Karpas-422 (cell line): ENCODE results near the gene TXLNG. TPM values are rescaled to one million over a fixed set of nuclear protein-coding genes. Genes with fewer than 3 reads are reported as not detected.

Experiments
- DNase-seq: peaks from one replicate; pipeline ENCODE4 v3.0.0-alpha.2; 2015
- H2AFZ ChIP-seq: fragments of 200-600 bp; sonication (generic); 2 replicates; pipeline ENCODE4 v1.6.1; 2014; ENCODE audit warnings: antibody characterized with exemption, low read length, mixed read lengths
- H3K27ac ChIP-seq: fragments of 200-600 bp; sonication (generic); 2 replicates; pipeline ENCODE4 v1.5.1; 2014; ENCODE audit warnings: mild to moderate bottlenecking, low read length, moderate library complexity
- H3K27me3 ChIP-seq: fragments of 200-600 bp; sonication (generic); 2 replicates; pipeline ENCODE4 v1.6.1; 2014; ENCODE audit warnings: low read length, mixed read lengths
- H3K36me3 ChIP-seq: fragments of 200-600 bp; sonication (generic); 2 replicates; pipeline ENCODE4 v1.6.1; 2014; ENCODE audit warnings: low read length, mixed read lengths; ENCODE audit not compliant: insufficient read depth
- H3K4me1 ChIP-seq: fragments of 200-600 bp; sonication (generic); 2 replicates; pipeline ENCODE4 v1.6.1; 2014; ENCODE audit warnings: mild to moderate bottlenecking, low read length, mixed read lengths
- H3K4me2 ChIP-seq: fragments of 200-600 bp; sonication (generic); 2 replicates; pipeline ENCODE4 v1.6.1; 2014; ENCODE audit warnings: low read length, low read depth, mild to moderate bottlenecking; ENCODE audit not compliant: poor library complexity, severe bottlenecking
- H3K4me3 ChIP-seq: fragments of 200-600 bp; sonication (generic); 2 replicates; pipeline ENCODE4 v1.5.1; 2014; ENCODE audit warnings: mild to moderate bottlenecking, antibody characterized with exemption, low read length, mixed read lengths
- H3K79me2 ChIP-seq: fragments of 200-600 bp; sonication (generic); 2 replicates; pipeline ENCODE4 v1.6.1; 2014; ENCODE audit warnings: mild to moderate bottlenecking, low read length, mixed read lengths
- H3K9ac ChIP-seq: fragments of 200-600 bp; sonication (generic); 2 replicates; pipeline ENCODE4 v1.6.0; 2014; ENCODE audit warnings: low read length
- H3K9me2 ChIP-seq: fragments of 200-600 bp; sonication (generic), shearing (Covaris generic); replicated peaks from 2 replicates; pipeline ENCODE4 v1.6.0; 2014; ENCODE audit warnings: mild to moderate bottlenecking, low read length, moderate library complexity; ENCODE audit not compliant: insufficient read depth
- H3K9me3 ChIP-seq: fragments of 300-700, 200-600 bp; sonication (generic); 2 replicates; pipeline ENCODE4 v1.6.1; 2014; ENCODE audit warnings: low read length, mixed read lengths
- H4K20me1 ChIP-seq: fragments of 200-600 bp; sonication (generic); 2 replicates; pipeline ENCODE4 v1.6.1; 2014; ENCODE audit warnings: mild to moderate bottlenecking, antibody characterized with exemption, low read length, low read depth; ENCODE audit not compliant: insufficient read depth
- total RNA-seq: library from RNA; depleted of rRNA; stranded (reverse); fragments of >200 nt; shearing (Covaris generic); gene quantifications from 2 replicates; pipeline ENCODE4 v1.2.3, GENCODE V29; 2014; ENCODE audit warnings: low replicate concordance

Gene TXLNG
- total RNA-seq, 1 experiment from 2014 or later, result 42.2 TPM

DNA sequence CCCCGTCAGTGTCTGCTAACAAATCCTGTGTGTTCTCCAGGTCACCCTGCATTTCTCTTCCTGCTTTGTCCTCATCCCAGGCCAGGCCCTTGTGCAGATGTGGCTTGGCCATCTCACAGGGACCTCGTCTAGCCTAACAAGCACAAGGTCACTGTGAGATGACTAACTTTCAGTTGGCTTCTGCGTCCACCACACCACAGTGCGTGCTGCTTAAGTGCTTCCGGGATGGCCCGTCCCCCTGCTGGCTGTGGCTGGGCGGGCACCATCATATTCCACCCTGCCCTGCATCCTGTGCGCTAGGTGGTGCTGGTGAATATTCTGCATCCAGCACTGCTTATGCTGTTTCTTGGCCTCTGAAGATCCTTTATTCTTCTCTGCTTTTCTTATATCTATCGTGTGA lies 50.1 kb downstream of the TXLNG start:
- Histone ChIP-seq H3K27me3 (no peaks in the 10 kb centered on the region), H3K27ac (no peak overlapping the region), H3K36me3 (peaks cover 49% of the 10 kb centered on the region), H3K79me2 (peaks cover 5% of the 10 kb centered on the region; the same call in 1 of the 2 replicates), H3K4me1 (peaks cover 9% of the 10 kb centered on the region; the same call in 1 of the 2 replicates), H2AFZ (no peak overlapping the region), H3K9me2 (no peaks in the 10 kb centered on the region), H3K9me3 (no peaks in the 10 kb centered on the region), H3K4me2 (no peak overlapping the region), H3K4me3 (no peak overlapping the region), H4K20me1 (no peaks in the 10 kb centered on the region), H3K9ac (no peak overlapping the region)
- DNase-seq, result no peak

DNA sequence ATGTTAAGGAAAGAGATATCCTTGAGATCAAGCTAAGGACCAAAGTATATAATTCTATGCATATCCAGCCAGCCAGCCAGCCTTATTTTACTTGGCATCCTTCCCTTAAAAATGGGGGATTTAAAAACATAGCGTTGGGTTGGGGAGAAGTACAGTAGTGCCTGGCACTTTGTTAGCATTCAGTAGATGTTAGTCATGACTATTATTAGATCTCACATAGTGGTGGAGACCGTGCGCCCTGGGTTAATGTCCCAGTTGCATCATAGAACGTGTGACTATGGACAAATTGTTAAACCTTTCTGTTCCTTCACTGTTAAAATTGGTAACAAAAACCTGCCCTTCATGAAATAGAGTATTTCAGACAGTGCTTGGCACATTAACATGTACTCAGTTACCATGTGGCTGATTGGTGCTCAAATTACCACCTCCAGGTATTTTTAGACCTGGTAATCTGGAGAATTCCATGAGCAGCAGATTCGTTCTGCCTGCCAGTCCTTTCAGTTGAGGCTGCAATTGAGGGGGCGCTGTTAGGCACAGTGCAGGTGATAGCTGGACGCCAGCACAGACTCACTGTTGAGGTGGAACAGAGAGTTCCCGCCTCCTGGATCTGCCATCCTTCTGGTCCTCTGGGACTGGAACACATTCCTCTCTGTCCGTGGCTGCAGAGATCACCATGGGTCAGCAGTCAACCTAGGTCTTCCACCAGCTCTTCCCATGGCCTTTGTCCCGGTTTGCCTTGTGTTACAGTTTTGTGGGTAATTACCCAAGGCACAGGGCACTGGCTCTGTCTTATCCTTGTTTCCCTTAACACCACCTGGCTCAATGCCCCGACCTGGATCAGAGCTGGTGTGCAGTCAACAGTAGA lies 52.2 kb downstream of the TXLNG start:
- Histone ChIP-seq H3K27me3 (no peaks in the 10 kb centered on the region), H3K9me3 (no peaks in the 10 kb centered on the region), H3K36me3 (peaks cover 51% of the 10 kb centered on the region), H3K4me1 (peaks cover 9% of the 10 kb centered on the region; the same call in 1 of the 2 replicates), H4K20me1 (no peaks in the 10 kb centered on the region), H3K4me3 (no peak overlapping the region), H3K9me2 (no peaks in the 10 kb centered on the region), H3K79me2 (no peaks in the 10 kb centered on the region), H2AFZ (no peak overlapping the region), H3K4me2 (no peak overlapping the region), H3K27ac (no peak overlapping the region), H3K9ac (no peak overlapping the region)
- DNase-seq, result no peak

DNA sequence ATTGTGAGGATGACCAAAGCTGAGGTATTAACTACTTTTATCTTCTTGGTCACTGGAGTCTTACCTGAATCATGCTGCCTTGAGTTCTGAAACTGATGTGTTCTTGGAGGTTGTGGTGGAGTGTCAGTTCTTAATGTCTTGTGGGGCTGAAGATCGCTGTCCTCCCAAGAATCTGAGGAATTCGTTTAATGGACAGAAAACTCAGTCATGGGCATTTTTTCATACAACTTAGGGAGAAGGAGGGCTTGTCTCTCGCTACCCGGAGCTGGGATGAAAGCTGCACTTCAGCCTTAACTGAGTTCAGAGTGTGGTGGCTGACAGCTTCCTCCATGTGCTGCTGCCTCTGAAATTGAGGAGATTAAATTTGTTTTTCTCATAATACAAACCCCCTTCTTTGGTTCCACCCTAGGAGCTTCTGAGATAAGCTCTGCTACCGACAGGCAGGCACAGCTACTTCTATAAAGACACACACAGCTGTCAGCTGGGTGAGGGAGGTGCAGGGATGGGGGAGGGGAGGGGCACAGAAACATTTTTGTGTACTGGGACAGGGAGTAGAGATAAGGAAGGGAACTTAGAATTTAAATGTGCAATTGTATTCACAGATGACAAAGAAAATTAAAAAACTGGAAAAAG lies 53.1 kb downstream of the TXLNG start:
- Histone ChIP-seq H3K79me2 (no peaks in the 10 kb centered on the region), H3K4me3 (no peak overlapping the region), H3K27me3 (no peaks in the 10 kb centered on the region), H3K27ac (no peak overlapping the region), H3K4me2 (no peak overlapping the region), H2AFZ (no peak overlapping the region), H3K36me3 (peaks cover 52% of the 10 kb centered on the region), H3K9ac (no peak overlapping the region), H3K4me1 (peaks cover 9% of the 10 kb centered on the region; the same call in 1 of the 2 replicates), H4K20me1 (no peaks in the 10 kb centered on the region), H3K9me3 (no peaks in the 10 kb centered on the region), H3K9me2 (no peaks in the 10 kb centered on the region)
- no peak for DNase-seq

DNA sequence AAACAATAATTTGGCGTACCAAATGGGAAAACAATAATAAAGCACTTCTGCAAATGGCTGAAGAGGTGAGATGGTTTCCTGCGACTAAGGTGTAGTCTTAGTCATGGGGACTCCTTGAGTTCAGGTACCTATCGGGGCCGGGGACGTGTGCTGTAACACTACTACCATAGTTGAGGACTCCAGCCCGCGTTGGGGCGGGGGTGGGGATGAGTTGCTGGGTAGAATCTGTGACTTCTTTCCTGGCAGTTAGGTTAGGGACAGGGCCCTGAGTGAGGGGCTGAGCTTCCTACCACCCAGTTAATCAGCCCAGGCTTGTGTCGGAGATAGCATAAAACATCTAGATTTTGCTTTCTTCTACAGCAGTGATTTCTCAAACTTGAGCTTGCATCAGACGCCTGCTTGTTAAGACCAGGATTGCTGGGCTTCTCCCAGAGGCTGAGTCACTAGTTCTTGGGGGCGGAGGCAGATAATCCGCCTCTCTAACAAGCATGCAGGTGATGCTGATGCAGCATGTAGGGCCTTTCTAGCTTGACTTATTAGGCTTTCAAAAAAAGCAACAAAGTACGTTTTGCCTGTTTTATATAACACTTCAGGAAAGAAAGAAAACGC lies 53.7 kb downstream of the TXLNG start:
- Histone ChIP-seq H3K27ac (no peak overlapping the region), H4K20me1 (no peaks in the 10 kb centered on the region), H3K9ac (no peak overlapping the region), H3K4me3 (no peak overlapping the region), H3K4me2 (no peak overlapping the region), H3K36me3 (peaks cover 54% of the 10 kb centered on the region), H3K27me3 (no peaks in the 10 kb centered on the region), H3K79me2 (no peaks in the 10 kb centered on the region), H2AFZ (no peak overlapping the region), H3K4me1 (peaks cover 9% of the 10 kb centered on the region; the same call in 1 of the 2 replicates), H3K9me2 (no peaks in the 10 kb centered on the region), H3K9me3 (no peaks in the 10 kb centered on the region)
- no peak for DNase-seq

DNA sequence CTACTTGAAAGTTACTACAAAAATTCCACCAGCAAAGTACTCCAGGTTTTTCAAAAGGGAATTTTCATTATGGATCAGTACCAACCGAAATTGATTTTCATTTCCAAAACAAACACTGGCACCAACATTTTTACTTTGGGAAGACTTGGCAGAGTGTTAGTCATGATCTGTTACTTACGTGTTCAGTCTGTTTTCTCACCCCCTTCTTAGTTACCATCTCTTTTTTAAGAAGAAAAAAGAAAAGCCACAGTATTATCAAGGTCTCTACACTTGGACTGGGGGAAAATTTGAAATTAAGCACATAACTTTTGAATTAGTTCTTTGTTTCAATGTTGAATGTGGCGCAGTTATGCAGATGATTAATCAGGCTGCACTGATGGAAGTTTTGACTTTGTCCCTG lies 56.4 kb downstream of the TXLNG start:
- Histone ChIP-seq H3K36me3 (peaks cover 58% of the 10 kb centered on the region), H4K20me1 (peaks cover 6% of the 10 kb centered on the region; the same call in 1 of the 2 replicates), H3K4me3 (no peak overlapping the region), H3K4me2 (no peak overlapping the region), H3K27me3 (no peaks in the 10 kb centered on the region), H3K4me1 (peaks cover 9% of the 10 kb centered on the region; the same call in 1 of the 2 replicates), H3K9me3 (no peaks in the 10 kb centered on the region), H3K27ac (no peak overlapping the region), H3K9me2 (no peaks in the 10 kb centered on the region), H3K79me2 (no peaks in the 10 kb centered on the region), H3K9ac (no peak overlapping the region), H2AFZ (no peak overlapping the region)
- DNase-seq, result no peak

DNA sequence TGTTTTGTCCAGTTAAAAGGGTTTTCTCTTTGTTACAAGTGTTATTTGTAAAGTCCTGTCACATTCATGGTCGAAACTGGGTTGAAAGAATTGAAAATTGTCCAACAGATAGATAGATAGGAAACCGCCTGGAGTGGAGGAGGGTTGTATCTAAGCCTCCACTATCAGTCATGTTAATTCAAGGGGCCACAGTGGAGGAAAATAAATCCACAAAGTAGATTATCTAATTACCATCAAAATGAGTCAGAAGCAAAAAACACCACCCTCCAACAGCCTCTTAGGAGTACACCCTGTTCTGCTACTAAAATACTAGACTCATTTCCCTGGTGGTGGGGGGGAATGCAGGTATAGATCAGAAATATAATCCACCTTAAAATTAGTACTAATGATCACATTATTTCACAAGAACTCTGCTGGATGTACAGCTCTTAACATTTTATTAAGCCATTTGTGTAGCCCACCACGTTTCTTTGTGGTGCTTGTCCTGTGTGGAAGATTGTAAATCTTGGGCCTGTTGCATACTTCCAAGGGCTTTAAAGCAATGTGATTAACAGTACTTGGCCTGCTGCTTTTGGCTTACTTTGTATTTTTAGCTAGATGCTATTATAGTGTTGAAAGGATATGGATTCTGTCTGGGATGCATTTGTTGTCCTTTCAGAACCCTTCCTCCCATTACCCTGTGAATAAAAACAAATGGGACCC lies 57.1 kb downstream of the TXLNG start:
- Histone ChIP-seq H3K27ac (no peak overlapping the region), H3K9me2 (no peaks in the 10 kb centered on the region), H2AFZ (no peak overlapping the region), H4K20me1 (peaks cover 6% of the 10 kb centered on the region; the same call in 1 of the 2 replicates), H3K79me2 (no peaks in the 10 kb centered on the region), H3K4me2 (no peak overlapping the region), H3K9me3 (no peaks in the 10 kb centered on the region), H3K36me3 (peaks cover 59% of the 10 kb centered on the region), H3K4me3 (no peak overlapping the region), H3K4me1 (peaks cover 9% of the 10 kb centered on the region; the same call in 1 of the 2 replicates), H3K9ac (no peak overlapping the region), H3K27me3 (no peaks in the 10 kb centered on the region)
- DNase-seq, result no peak

DNA sequence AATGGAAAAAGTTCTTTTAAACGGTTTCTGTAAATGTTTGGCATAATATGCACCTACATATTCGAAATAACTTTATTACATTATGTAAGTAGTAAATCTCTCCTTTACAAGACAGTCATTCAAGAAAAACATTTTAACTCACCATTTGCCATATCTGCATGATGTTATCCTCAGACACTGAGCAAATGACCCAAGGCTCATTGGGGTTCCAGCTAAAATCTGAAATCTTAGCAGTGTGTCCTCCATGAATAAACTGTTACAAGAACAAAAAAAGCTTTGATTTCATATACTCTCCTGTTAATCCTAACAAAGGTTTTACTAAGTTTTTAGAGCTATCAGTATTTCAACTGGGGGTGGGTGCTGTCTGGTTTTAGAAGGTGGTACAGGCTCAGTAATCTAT lies 59.4 kb downstream of the TXLNG start:
- Histone ChIP-seq H3K79me2 (no peaks in the 10 kb centered on the region), H3K9me3 (no peaks in the 10 kb centered on the region), H3K27me3 (no peaks in the 10 kb centered on the region), H2AFZ (no peak overlapping the region), H3K4me1 (no peaks in the 10 kb centered on the region), H3K9ac (no peak overlapping the region), H3K36me3 (peaks cover 61% of the 10 kb centered on the region), H4K20me1 (peaks cover 6% of the 10 kb centered on the region; the same call in 1 of the 2 replicates), H3K9me2 (no peaks in the 10 kb centered on the region), H3K4me3 (no peak overlapping the region), H3K27ac (no peak overlapping the region), H3K4me2 (no peak overlapping the region)
- no peak for DNase-seq
